ENCODE data around the gene ANKFN1.

ANKFN1 gene

GRCh38 chr17:56136301-56136700 is 17.0 kb upstream of the ANKFN1 start:
- no peaks in the 10 kb centered on the region; the same call in 1 of the 2 replicates for H3K27me3 ChIP-seq (replicated peaks; ENCODE audit: control insufficient read depth, insufficient read depth, low read length)
- no peak for DNase-seq (ENCODE audit: extremely low read depth, insufficient read length)
- H3K4me3 ChIP-seq (replicated peaks; ENCODE audit: low read depth, low read length), result no peak overlapping the region
- no peak for TF ChIP-seq CTCF (IDR thresholded peaks at IDR 0.05; ENCODE audit: insufficient read depth, low read length, poor library complexity, severe bottlenecking)
- H3K36me3 ChIP-seq (ENCODE audit: control insufficient read depth, insufficient read depth, low read length), result no peaks in the 10 kb centered on the region

DNA sequence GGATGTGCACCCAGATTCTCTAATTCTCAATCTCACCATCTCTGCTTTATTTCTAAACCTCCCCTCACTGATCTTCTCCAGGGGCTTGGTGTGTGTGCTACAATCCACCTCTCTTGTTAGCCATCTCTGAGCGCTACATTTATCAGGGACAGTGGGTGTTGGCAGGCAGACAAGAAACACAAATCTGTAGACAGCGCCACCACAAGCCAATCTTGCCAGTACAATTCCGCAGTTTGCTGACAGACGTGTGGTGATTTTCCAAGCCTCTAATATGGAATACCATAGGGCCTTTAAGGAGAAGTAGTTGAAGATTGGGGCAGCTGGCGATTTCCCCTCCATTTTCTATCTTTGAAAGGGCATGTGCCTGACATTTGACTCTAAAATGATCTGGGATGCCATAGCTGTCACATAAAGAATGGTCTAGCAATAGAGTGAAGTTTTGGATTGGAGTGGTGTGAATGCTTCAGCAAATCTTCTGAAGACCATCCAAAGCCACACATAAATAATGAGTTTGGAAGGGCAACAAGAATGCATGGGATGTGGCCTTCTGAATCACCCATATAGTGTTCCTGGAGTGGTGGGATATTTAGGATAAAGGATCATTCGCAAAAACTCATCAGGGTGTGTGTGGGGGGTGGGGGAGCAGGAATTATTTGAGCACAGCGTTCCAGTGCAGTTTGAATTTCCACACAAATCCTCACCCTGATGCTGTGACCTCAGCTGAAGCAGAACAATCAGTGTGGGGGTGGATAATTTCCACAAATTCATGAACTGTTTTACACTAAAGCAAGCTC is 12.0 kb upstream of the ANKFN1 start:
- Histone ChIP-seq H3K36me3 (ENCODE audit: control insufficient read depth, insufficient read depth, low read length) (no peaks in the 10 kb centered on the region), H3K4me3 (replicated peaks; ENCODE audit: low read depth, low read length) (no peak overlapping the region), H3K27me3 (replicated peaks; ENCODE audit: control insufficient read depth, insufficient read depth, low read length) (no peaks in the 10 kb centered on the region; the same call in 1 of the 2 replicates)
- no peak for DNase-seq (ENCODE audit: extremely low read depth, insufficient read length)
- TF ChIP-seq CTCF (IDR thresholded peaks at IDR 0.05; ENCODE audit: insufficient read depth, low read length, poor library complexity, severe bottlenecking), result no peak

- H3K27me3 ChIP-seq (replicated peaks; ENCODE audit: control insufficient read depth, insufficient read depth, low read length), result no peaks in the 10 kb centered on the region; the same call in 1 of the 2 replicates
- H3K36me3 ChIP-seq (ENCODE audit: control insufficient read depth, insufficient read depth, low read length), result no peaks in the 10 kb centered on the region
- TF ChIP-seq CTCF (IDR thresholded peaks at IDR 0.05; ENCODE audit: insufficient read depth, low read length, poor library complexity, severe bottlenecking), result no peak
- H3K4me3 ChIP-seq (replicated peaks; ENCODE audit: low read depth, low read length), result no peak overlapping the region
- DNase-seq (ENCODE audit: extremely low read depth, insufficient read length), result no peak
Measured at GRCh38 chr17:56142325-56142724, 10.9 kb upstream of the ANKFN1 start.

DNA sequence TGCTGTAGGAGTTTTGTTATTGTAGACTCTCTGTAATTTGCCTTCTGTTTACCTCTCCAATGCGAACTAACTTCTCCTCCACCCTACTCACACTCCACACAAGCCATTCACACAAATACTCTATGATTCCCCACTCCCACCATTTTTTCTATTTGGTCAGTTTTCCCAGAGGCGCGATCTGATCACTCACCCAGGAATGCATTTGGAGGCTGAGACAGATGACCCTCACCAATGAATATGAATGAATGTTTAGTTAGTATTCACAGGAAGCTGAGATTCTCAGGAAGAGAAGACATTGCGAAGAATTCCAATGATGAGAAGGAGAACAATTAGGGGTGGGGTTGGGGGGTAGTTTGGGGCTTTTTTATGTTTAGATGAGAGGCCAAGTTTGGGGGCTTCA is 10.5 kb upstream of the ANKFN1 start:
- no peak for TF ChIP-seq CTCF (IDR thresholded peaks at IDR 0.05; ENCODE audit: insufficient read depth, low read length, poor library complexity, severe bottlenecking)
- no peak for DNase-seq (ENCODE audit: extremely low read depth, insufficient read length)
- Histone ChIP-seq H3K27me3 (replicated peaks; ENCODE audit: control insufficient read depth, insufficient read depth, low read length) (no peaks in the 10 kb centered on the region; the same call in 1 of the 2 replicates), H3K36me3 (ENCODE audit: control insufficient read depth, insufficient read depth, low read length) (no peaks in the 10 kb centered on the region), H3K4me3 (replicated peaks; ENCODE audit: low read depth, low read length) (no peak overlapping the region)

DNA sequence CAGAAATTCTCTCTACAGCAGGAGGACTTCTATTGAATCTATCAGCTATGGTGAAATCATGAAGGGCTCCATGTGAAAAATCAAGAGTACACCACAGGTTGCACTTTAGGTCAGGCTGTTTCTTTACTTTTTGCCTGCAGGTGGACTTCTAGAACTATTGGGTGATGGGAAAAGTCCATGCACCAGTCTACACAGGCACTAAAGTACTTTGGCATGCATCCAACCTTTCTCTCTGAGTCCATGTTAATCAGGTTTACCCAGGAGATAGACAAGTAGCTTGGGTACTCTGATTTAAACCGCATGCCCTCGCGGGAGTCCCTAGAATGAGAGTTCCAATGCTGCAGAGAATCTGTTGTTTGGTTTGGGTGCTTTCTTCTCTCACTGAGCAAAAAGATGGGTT is 9.1 kb upstream of the ANKFN1 start:
- no peaks in the 10 kb centered on the region for H3K36me3 ChIP-seq (ENCODE audit: control insufficient read depth, insufficient read depth, low read length)
- no peak for DNase-seq (ENCODE audit: extremely low read depth, insufficient read length)
- TF ChIP-seq CTCF (IDR thresholded peaks at IDR 0.05; ENCODE audit: insufficient read depth, low read length, poor library complexity, severe bottlenecking), result no peak
- no peaks in the 10 kb centered on the region; the same call in 1 of the 2 replicates for H3K27me3 ChIP-seq (replicated peaks; ENCODE audit: control insufficient read depth, insufficient read depth, low read length)
- H3K4me3 ChIP-seq (replicated peaks; ENCODE audit: low read depth, low read length), result no peak overlapping the region

All from GM06990 (cell line).